Prostate gland (tissue), 2 donors: ENCODE data around the gene TPPP. TPM values are rescaled to one million over a fixed set of nuclear protein-coding genes. Genes with fewer than 3 reads are reported as not detected.

Experiments used
- DNase-seq: peaks from one replicate; pipeline ENCODE4 v3.0.0-alpha.2; 2019; ENCODE audit warnings: low spot score
- H3K27ac ChIP-seq, 2 donors: fragments of 200-600 bp; sonication (generic); 2 replicates each; pipeline ENCODE4 v1.5.1; 2017 to 2019
- H3K27me3 ChIP-seq: fragments of 200-600 bp; sonication (generic); replicated peaks from 2 replicates; pipeline ENCODE4 v1.5.1; 2019; ENCODE audit not compliant: insufficient read depth
- H3K36me3 ChIP-seq, 2 donors: fragments of 200-600 bp; sonication (generic); 1 replicate in 1 of 2; 2 replicates in 1 of 2; pipeline versions ENCODE4 v1.5.1 to v1.8.1; 2017 to 2019
- H3K4me1 ChIP-seq: fragments of 200-600 bp; sonication (generic); replicated peaks from 2 replicates; pipeline ENCODE4 v1.5.1; 2019
- H3K4me3 ChIP-seq, 2 donors: fragments of 200-600 bp; sonication (generic); 2 replicates each; pipeline ENCODE4 v1.5.1; 2017 to 2019
- H3K9me3 ChIP-seq: fragments of 200-600 bp; sonication (generic); 2 replicates; pipeline ENCODE4 v1.5.1; 2017
- CTCF ChIP-seq, 4 experiments: fragments of 200-600 bp in 2 of 4; fragments of 450-650 bp in 2 of 4; sonication (generic) in 2 of 4; IDR thresholded peaks; 1 replicate in 3 of 4; 2 replicates in 1 of 4; pipeline ENCODE4 v1.5.1; 2016 to 2019; ENCODE audit warnings: antibody characterized with exemption in 4 of 4, mild to moderate bottlenecking in 2 of 4, moderate library complexity in 2 of 4
- POLR2A ChIP-seq: fragments of 450-650 bp; IDR thresholded peaks from one replicate; pipeline ENCODE4 v1.6.1; 2016; ENCODE audit warnings: antibody characterized with exemption, mild to moderate bottlenecking
- POLR2AphosphoS5 ChIP-seq: sonication (generic); formaldehyde crosslinking; IDR thresholded peaks from one replicate; pipeline ENCODE4 v1.6.1; 2017; ENCODE audit warnings: antibody characterized with exemption
- WGBS: methylation state at CpG from one replicate; pipeline ENCODE4 v1.1.5; 2018; 5-methylcytosine and 5-hydroxymethylcytosine counted together
- intact Hi-C: fragments of 100-400 bp; cut with DNase I; formaldehyde crosslinking; loops from one replicate; pipeline ENCODE4 v1.14.2; 2022
- total RNA-seq, 2 donors: library from RNA; depleted of rRNA; stranded (reverse); fragments of >200 nt; gene quantifications; one replicate each; pipeline ENCODE4 v1.1.0, GENCODE V29; 2016

TPPP gene
- total RNA-seq, 2 donors from 2014 or later: 2.3 to 6.9 TPM

GRCh38 chr5:663436-664342, 29.5 kb downstream of the TPPP start:
- no peak overlapping the region for H3K4me3 ChIP-seq

GRCh38 chr5:662751-663435, 30.3 kb downstream of the TPPP start:
- H3K36me3 ChIP-seq: no peaks in the 10 kb centered on the region
- H3K9me3 ChIP-seq: no peaks in the 10 kb centered on the region
- 95% methylated on average over 56 of the region's 56 CpGs for WGBS
- DNase-seq: no peak
- no peak overlapping the region for H3K27ac ChIP-seq
- TF ChIP-seq POLR2A: no peak
- TF ChIP-seq POLR2AphosphoS5: no peak
- TF ChIP-seq CTCF (IDR thresholded peaks at IDR 0.05): no peak
- intact Hi-C loops: no loop called here
- H3K27me3 ChIP-seq: no peaks in the 10 kb centered on the region
- no peaks in the 10 kb centered on the region for H3K4me1 ChIP-seq
- no peak overlapping the region for H3K4me3 ChIP-seq

More at GRCh38 chr5:663436-664342, 29.5 kb downstream of the TPPP start:
- Histone ChIP-seq H3K36me3 (no peaks in the 10 kb centered on the region), H3K9me3 (no peaks in the 10 kb centered on the region), H3K27ac (no peak overlapping the region), H3K27me3 (no peaks in the 10 kb centered on the region), H3K4me1 (no peaks in the 10 kb centered on the region)
- WGBS: 87% methylated on average over 31 of the region's 38 CpGs
- TF ChIP-seq POLR2AphosphoS5 (no peak), POLR2A (no peak), CTCF (IDR thresholded peaks at IDR 0.05) (no peak)
- intact Hi-C loops: no loop called here
- DNase-seq: no peak

- no peaks in the 10 kb centered on the region for H3K4me1 ChIP-seq
- no peaks in the 10 kb centered on the region for H3K27me3 ChIP-seq
- DNase-seq: no peak
- no peaks in the 10 kb centered on the region for H3K36me3 ChIP-seq
- H3K9me3 ChIP-seq: no peaks in the 10 kb centered on the region
- WGBS: 98% methylated on average over 53 of the region's 53 CpGs
- no peak overlapping the region for H3K4me3 ChIP-seq
- H3K27ac ChIP-seq: no peak overlapping the region
- no peak for TF ChIP-seq POLR2A
- no peak for TF ChIP-seq CTCF (IDR thresholded peaks at IDR 0.05)
- TF ChIP-seq POLR2AphosphoS5: no peak
- intact Hi-C loops: no loop called here
Measured at GRCh38 chr5:661891-662750, 31.0 kb downstream of the TPPP start.

- Histone ChIP-seq H3K4me1 (no peaks in the 10 kb centered on the region), H3K4me3 (no peak overlapping the region), H3K36me3 (no peaks in the 10 kb centered on the region), H3K9me3 (no peaks in the 10 kb centered on the region), H3K27me3 (no peaks in the 10 kb centered on the region), H3K27ac (no peak overlapping the region)
- no peak for DNase-seq
- intact Hi-C loops: no loop called here
- TF ChIP-seq POLR2AphosphoS5: no peak
- TF ChIP-seq CTCF (IDR thresholded peaks at IDR 0.05): no peak
- no peak for TF ChIP-seq POLR2A
- 95% methylated on average over 11 of the region's 11 CpGs for WGBS
Measured at GRCh38 chr5:660491-661030, 32.6 kb downstream of the TPPP start.
